KMS-11 (cell line): ENCODE results near the gene CKAP2.
"Not testable (repeated sequence)": the region's sequence is repeated elsewhere in the genome, so short reads cannot be mapped to it uniquely, and the experiment has no call there.

Experiments used
- H2AFZ ChIP-seq: fragments of 200-600 bp; sonication (generic); 2 replicates; pipeline ENCODE4 v1.6.1; 2016; ENCODE audit warnings: antibody characterized with exemption, mixed run types, low read depth
- H3K27ac ChIP-seq: fragments of 200-600 bp; sonication (generic); 2 replicates; pipeline ENCODE4 v1.6.1; 2016; ENCODE audit warnings: mild to moderate bottlenecking, mixed run types
- H3K27me3 ChIP-seq: fragments of 200-600 bp; sonication (generic); 2 replicates; pipeline ENCODE4 v1.6.1; 2017; ENCODE audit warnings: mild to moderate bottlenecking, low read depth, mixed run types, moderate library complexity; ENCODE audit not compliant: insufficient read depth
- H3K36me3 ChIP-seq: fragments of 200-600 bp; sonication (generic); 2 replicates; pipeline ENCODE4 v1.6.1; 2017; ENCODE audit warnings: mild to moderate bottlenecking, mixed run types; ENCODE audit not compliant: insufficient read depth
- H3K4me1 ChIP-seq: fragments of 200-600 bp; sonication (generic); 2 replicates; pipeline ENCODE4 v1.6.1; 2016; ENCODE audit warnings: mild to moderate bottlenecking, low read depth, mixed run types; ENCODE audit not compliant: poor library complexity, severe bottlenecking
- H3K4me2 ChIP-seq: fragments of 200-600 bp; sonication (generic); 2 replicates; pipeline ENCODE4 v1.7.0; 2016; ENCODE audit warnings: mild to moderate bottlenecking, mixed run types
- H3K4me3 ChIP-seq: fragments of 200-600 bp; sonication (generic); IDR thresholded peaks from 2 replicates; pipeline ENCODE4 v1.6.1; 2017; ENCODE audit warnings: low read depth, low read length, mixed read lengths; ENCODE audit not compliant: insufficient read depth
- H3K79me2 ChIP-seq: fragments of 200-600 bp; sonication (generic); 2 replicates; pipeline ENCODE4 v1.6.1; 2016; ENCODE audit warnings: low read depth, mixed run types; ENCODE audit not compliant: insufficient read depth
- H3K9ac ChIP-seq: fragments of 200-600 bp; sonication (generic); 2 replicates; pipeline ENCODE4 v1.6.1; 2016; ENCODE audit warnings: mild to moderate bottlenecking, mixed run types
- H4K20me1 ChIP-seq: fragments of 200-600 bp; sonication (generic); 2 replicates; pipeline ENCODE4 v1.6.1; 2016; ENCODE audit warnings: mild to moderate bottlenecking, mixed run types; ENCODE audit not compliant: insufficient read depth
- CTCF ChIP-seq: fragments of 200-600 bp; sonication (generic); conservative IDR thresholded peaks from 2 replicates; pipeline ENCODE4 v1.6.1; 2017; ENCODE audit warnings: low read depth, mild to moderate bottlenecking, antibody characterized with exemption, low read length, moderate library complexity, mixed read lengths

Gene CKAP2

DNA sequence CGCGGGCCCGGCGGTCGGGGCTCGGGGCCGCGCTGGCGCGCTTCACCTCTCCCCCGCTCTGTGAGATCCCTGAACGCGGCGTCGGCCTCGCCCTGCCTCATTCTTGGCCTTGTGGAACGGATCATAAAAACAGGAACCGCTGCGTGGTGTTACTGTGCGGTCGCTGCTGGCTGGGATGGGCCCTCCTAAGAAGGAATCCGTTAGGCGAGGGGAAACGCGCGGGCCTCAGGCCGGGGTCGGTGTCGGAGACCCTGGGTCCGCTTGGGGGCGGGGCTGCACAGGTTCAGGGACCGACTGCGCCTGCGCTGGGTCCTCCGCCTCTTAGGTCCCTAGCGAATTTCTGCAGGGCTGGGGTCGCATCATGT lies 381 bp downstream of the CKAP2 start:
- no peaks in the 10 kb centered on the region for H3K27me3 ChIP-seq
- no peak for TF ChIP-seq CTCF
- peaks cover 10% of the 10 kb centered on the region; the same call in 1 of the 2 replicates for H3K36me3 ChIP-seq
- peak overlapping the region; percentile 44 for H2AFZ ChIP-seq
- no peaks in the 10 kb centered on the region for H4K20me1 ChIP-seq
- peaks cover 67% of the 10 kb centered on the region for H3K4me1 ChIP-seq
- H3K27ac ChIP-seq: peak overlapping the region; percentile 98
- H3K9ac ChIP-seq: peak overlapping the region; percentile 80
- H3K79me2 ChIP-seq: peaks cover 62% of the 10 kb centered on the region
- peak overlapping the region; percentile 85 for H3K4me2 ChIP-seq
- H3K4me3 ChIP-seq: no peak overlapping the region

DNA sequence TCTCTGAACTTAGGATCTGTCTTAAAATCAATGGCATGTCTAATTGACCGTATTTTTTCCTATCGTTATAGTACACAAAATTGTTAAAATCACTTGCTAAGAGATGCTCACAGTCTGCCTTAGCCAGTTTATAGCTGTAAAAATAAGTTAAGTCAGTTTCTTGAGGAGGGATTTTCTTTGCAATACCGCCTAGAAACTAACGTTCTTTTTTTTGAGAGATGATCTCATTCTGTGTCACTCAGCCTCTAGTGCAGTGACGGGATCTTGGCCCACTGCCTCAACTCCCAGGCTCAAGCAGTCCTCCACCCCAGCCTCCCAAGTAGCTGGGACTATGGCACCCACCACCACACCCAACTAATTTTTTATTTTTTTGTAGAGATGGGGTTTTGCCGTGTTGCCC lies 4.4 kb downstream of the CKAP2 start:
- TF ChIP-seq CTCF: no peak
- Histone ChIP-seq H3K36me3 (peaks cover 10% of the 10 kb centered on the region; the same call in 1 of the 2 replicates), H3K4me3 (no peak overlapping the region), H3K27me3 (no peaks in the 10 kb centered on the region), H4K20me1 (no peaks in the 10 kb centered on the region), H3K4me2 (no peak overlapping the region), H3K27ac (no peak overlapping the region), H3K9ac (no peak overlapping the region), H2AFZ (no peak overlapping the region), H3K4me1 (peaks cover 69% of the 10 kb centered on the region), H3K79me2 (peaks cover 82% of the 10 kb centered on the region)

- Histone ChIP-seq H3K4me2 (peak overlapping the region; percentile 57), H3K4me1 (peaks cover 69% of the 10 kb centered on the region), H3K4me3 (no peak overlapping the region), H3K36me3 (peaks cover 14% of the 10 kb centered on the region; the same call in 1 of the 2 replicates), H3K79me2 (peaks cover 83% of the 10 kb centered on the region), H3K27ac (peak overlapping the region; percentile 19; the same call in 1 of the 2 replicates), H3K27me3 (no peaks in the 10 kb centered on the region), H2AFZ (no peak overlapping the region), H3K9ac (no peak overlapping the region), H4K20me1 (no peaks in the 10 kb centered on the region)
- no peak for TF ChIP-seq CTCF
These were observed 6.0 kb downstream of the CKAP2 start for GRCh38 chr13:52461265-52461664.

DNA sequence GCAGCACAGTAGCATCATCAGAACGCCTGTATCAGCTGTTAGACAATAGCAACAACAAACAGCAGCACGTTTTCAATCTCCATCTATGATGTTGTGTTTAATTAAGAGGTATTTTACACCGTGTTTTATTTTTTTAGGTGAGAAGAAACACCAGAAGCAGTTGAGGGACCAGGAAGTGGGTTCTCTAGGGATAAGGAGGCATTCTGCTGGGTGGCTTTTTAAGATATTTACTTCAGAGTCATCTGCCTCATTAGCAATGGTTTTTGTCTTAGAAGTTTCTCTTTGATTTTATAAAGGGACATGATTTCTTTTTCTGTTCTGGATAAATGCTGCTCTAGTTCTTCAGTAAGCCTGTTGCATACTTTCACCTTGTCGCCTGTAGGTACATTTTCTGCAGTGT lies 8.2 kb downstream of the CKAP2 start:
- TF ChIP-seq CTCF: no peak
- H3K79me2 ChIP-seq: peaks cover 63% of the 10 kb centered on the region
- peaks cover 46% of the 10 kb centered on the region for H3K4me1 ChIP-seq
- no peak overlapping the region for H2AFZ ChIP-seq
- no peak overlapping the region for H3K9ac ChIP-seq
- H3K27ac ChIP-seq: no peak overlapping the region
- no peaks in the 10 kb centered on the region for H4K20me1 ChIP-seq
- H3K27me3 ChIP-seq: no peaks in the 10 kb centered on the region
- no peak overlapping the region for H3K4me3 ChIP-seq
- H3K4me2 ChIP-seq: no peak overlapping the region
- H3K36me3 ChIP-seq: peaks cover 7% of the 10 kb centered on the region; the same call in 1 of the 2 replicates

GRCh38 chr13:52468487-52468886 lies 13.2 kb downstream of the CKAP2 start:
- not testable (repeated sequence) for H3K9ac ChIP-seq, H4K20me1 ChIP-seq, H3K27me3 ChIP-seq, H3K4me1 ChIP-seq, H3K4me2 ChIP-seq, H2AFZ ChIP-seq, H3K36me3 ChIP-seq, H3K27ac ChIP-seq, H3K4me3 ChIP-seq
- peaks cover 16% of the 10 kb centered on the region; the same call in 1 of the 2 replicates for H3K79me2 ChIP-seq

DNA sequence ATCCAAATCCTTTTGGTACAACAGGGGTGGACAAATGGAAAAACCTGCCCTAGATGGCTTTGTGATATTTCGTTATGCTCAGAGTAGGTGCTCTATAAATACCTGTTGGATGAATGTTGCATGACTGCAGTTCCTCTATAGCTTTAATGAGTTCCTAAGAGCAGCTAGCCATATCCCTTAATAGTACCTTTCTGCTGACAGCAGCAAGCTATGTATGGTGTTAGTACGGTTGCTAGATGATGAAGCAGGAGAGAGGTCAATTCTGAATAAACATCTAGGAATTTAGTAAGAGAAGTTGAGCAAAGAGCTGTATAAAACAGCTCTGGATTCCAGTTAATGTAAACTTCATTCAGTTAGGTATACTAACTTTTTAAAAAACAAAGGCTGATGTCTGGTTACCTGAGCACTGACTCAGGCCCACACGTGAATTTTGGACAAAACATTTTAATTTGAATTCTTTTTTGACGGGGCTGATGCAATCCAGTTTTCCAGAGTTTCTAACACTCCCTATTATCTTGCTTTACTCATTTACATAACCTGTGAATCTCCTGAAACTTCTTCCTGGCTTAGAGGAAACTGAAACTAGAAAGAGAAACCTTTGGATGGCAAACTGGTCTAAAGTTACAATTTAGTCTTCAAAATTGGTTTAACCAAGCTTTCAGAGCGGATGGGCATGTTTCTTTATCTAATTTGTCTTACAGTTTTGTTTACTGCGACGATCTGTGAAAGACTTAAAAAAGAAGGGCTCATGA lies 25.6 kb downstream of the CKAP2 start:
- Histone ChIP-seq H3K4me1 (peaks cover 18% of the 10 kb centered on the region), H3K4me2 (peak overlapping the region; percentile 41; the same call in 1 of the 2 replicates), H2AFZ (peak overlapping the region; percentile 41; the same call in 1 of the 2 replicates), H3K9ac (0 out of 2 replicates have a peak overlapping the region, but pooled peaks have one; percentile 6), H3K27ac (peak overlapping the region; percentile 46)
- H4K20me1 ChIP-seq, H3K27me3 ChIP-seq, H3K36me3 ChIP-seq, H3K4me3 ChIP-seq, H3K79me2 ChIP-seq: not testable (repeated sequence)

DNA sequence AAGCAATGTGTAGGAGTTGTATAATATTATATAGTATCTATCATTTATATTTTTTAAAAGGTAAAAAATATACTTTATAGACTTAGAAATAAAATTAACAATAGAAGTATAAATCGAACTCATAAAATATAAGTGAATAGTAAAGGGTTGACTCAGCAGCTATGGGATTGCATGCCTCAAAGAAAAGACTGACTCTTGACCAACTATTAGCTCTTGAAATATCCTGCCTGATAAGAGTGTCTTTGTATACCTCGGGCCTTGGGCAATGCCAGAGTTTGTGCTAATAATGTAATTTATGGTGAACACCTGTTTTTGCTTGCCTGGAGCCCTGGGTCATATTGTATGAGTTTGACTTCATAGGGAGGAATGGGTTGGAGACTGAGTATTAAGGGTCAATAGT lies 31.8 kb downstream of the CKAP2 start:
- H3K36me3 ChIP-seq, H3K79me2 ChIP-seq, H3K9ac ChIP-seq, H4K20me1 ChIP-seq, H2AFZ ChIP-seq, H3K27ac ChIP-seq, H3K4me2 ChIP-seq, H3K27me3 ChIP-seq, H3K4me1 ChIP-seq, H3K4me3 ChIP-seq: not testable (repeated sequence)
